ENCODE results near the gene RCSD1.

DNA sequence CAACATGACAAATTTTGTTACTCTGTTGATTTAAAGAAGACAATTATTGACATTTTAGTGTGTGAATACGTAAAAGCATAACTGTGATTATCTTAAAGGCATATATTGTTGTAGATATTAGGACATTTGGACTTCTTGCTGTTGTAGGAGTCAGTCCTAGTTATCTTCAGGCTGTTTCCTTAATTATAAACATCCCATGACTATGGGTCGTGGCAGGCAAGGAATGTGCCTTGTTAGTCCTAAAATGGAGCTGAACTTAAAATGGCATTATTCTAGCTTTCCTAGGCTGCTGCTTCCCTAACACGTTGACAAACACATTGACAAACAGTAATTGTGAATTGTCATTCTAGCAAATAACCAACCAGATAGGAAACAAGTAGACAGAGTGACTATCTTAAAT, 87.3 kb downstream of the RCSD1 start:
- TF ChIP-seq, protein P1, sequence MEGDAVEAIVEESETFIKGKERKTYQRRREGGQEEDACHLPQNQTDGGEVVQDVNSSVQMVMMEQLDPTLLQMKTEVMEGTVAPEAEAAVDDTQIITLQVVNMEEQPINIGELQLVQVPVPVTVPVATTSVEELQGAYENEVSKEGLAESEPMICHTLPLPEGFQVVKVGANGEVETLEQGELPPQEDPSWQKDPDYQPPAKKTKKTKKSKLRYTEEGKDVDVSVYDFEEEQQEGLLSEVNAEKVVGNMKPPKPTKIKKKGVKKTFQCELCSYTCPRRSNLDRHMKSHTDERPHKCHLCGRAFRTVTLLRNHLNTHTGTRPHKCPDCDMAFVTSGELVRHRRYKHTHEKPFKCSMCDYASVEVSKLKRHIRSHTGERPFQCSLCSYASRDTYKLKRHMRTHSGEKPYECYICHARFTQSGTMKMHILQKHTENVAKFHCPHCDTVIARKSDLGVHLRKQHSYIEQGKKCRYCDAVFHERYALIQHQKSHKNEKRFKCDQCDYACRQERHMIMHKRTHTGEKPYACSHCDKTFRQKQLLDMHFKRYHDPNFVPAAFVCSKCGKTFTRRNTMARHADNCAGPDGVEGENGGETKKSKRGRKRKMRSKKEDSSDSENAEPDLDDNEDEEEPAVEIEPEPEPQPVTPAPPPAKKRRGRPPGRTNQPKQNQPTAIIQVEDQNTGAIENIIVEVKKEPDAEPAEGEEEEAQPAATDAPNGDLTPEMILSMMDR (IDR thresholded peaks at IDR 0.05; ENCODE audit: insufficient read depth, low read length), result no peak
- TF ChIP-seq POLR2AphosphoS5 (IDR thresholded peaks at IDR 0.05; ENCODE audit: low read depth), result no peak
- no peak for TF ChIP-seq GABPA (IDR thresholded peaks at IDR 0.05; ENCODE audit: low read depth)
- TF ChIP-seq, protein P2, sequence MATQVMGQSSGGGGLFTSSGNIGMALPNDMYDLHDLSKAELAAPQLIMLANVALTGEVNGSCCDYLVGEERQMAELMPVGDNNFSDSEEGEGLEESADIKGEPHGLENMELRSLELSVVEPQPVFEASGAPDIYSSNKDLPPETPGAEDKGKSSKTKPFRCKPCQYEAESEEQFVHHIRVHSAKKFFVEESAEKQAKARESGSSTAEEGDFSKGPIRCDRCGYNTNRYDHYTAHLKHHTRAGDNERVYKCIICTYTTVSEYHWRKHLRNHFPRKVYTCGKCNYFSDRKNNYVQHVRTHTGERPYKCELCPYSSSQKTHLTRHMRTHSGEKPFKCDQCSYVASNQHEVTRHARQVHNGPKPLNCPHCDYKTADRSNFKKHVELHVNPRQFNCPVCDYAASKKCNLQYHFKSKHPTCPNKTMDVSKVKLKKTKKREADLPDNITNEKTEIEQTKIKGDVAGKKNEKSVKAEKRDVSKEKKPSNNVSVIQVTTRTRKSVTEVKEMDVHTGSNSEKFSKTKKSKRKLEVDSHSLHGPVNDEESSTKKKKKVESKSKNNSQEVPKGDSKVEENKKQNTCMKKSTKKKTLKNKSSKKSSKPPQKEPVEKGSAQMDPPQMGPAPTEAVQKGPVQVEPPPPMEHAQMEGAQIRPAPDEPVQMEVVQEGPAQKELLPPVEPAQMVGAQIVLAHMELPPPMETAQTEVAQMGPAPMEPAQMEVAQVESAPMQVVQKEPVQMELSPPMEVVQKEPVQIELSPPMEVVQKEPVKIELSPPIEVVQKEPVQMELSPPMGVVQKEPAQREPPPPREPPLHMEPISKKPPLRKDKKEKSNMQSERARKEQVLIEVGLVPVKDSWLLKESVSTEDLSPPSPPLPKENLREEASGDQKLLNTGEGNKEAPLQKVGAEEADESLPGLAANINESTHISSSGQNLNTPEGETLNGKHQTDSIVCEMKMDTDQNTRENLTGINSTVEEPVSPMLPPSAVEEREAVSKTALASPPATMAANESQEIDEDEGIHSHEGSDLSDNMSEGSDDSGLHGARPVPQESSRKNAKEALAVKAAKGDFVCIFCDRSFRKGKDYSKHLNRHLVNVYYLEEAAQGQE (IDR thresholded peaks at IDR 0.05; ENCODE audit: insufficient replicate concordance, low read depth), result no peak
